Smooth muscle cell (in vitro differentiated cells): ENCODE measurements around the gene EGFR. TPM values are rescaled to one million over a fixed set of nuclear protein-coding genes. Genes with fewer than 3 reads are reported as not detected.

ENCODE experiments used
- DNase-seq: peaks from one replicate; lab custom pipeline; 2025; ENCODE audit not compliant: unreplicated experiment; lab: John Stamatoyannopoulos, UW
- H2AFZ ChIP-seq: fragments of 200-600 bp; sonication (generic); 2 replicates; pipeline ENCODE4 v1.6.0; 2016; ENCODE audit warnings: antibody characterized with exemption, low read depth, mild to moderate bottlenecking
- H3F3A ChIP-seq: fragments of 200-600 bp; sonication (generic); 2 replicates; pipeline ENCODE4 v1.6.0; 2017; ENCODE audit warnings: antibody characterized with exemption, low read depth
- H3K27ac ChIP-seq: fragments of 200-600 bp; sonication (generic); 2 replicates; pipeline ENCODE4 v1.5.1; 2016; ENCODE audit warnings: low read depth, mild to moderate bottlenecking
- H3K27me3 ChIP-seq: fragments of 200-600 bp; sonication (generic); 2 replicates; pipeline ENCODE4 v1.6.1; 2016; ENCODE audit warnings: low read depth, mild to moderate bottlenecking
- H3K36me3 ChIP-seq: fragments of 200-600 bp; sonication (generic); 2 replicates; pipeline ENCODE4 v1.5.1; 2016; ENCODE audit warnings: low read depth
- H3K4me1 ChIP-seq: fragments of 200-600 bp; sonication (generic); 2 replicates; pipeline ENCODE4 v1.5.1; 2016; ENCODE audit warnings: low read depth
- H3K4me2 ChIP-seq: fragments of 200-600 bp; sonication (generic); 2 replicates; pipeline ENCODE4 v1.6.0; 2016; ENCODE audit warnings: mild to moderate bottlenecking
- H3K4me3 ChIP-seq: fragments of 200-600 bp; sonication (generic); 2 replicates; pipeline ENCODE4 v1.5.1; 2016; ENCODE audit warnings: mild to moderate bottlenecking
- H3K79me2 ChIP-seq: fragments of 200-600 bp; sonication (generic); 2 replicates; pipeline ENCODE4 v1.6.0; 2016; ENCODE audit warnings: low read depth, mild to moderate bottlenecking
- H3K9ac ChIP-seq: fragments of 200-600 bp; sonication (generic); 2 replicates; pipeline ENCODE4 v1.6.0; 2016; ENCODE audit warnings: low read depth
- H3K9me3 ChIP-seq: fragments of 200-600 bp; sonication (generic); replicated peaks from 2 replicates; pipeline ENCODE4 v1.5.1; 2016; ENCODE audit warnings: low read depth
- H4K20me1 ChIP-seq: fragments of 200-600 bp; sonication (generic); 2 replicates; pipeline ENCODE4 v1.6.0; 2016; ENCODE audit warnings: low read depth
- WGBS: methylation state at CpG from one replicate; pipeline ENCODE4 v1.1.7; 2016; ENCODE audit warnings: low lambda C conversion rate; 5-methylcytosine and 5-hydroxymethylcytosine counted together
- polyA plus RNA-seq: library from polyadenylated mRNA; unstranded; fragments of >200 nt; fragmentation: Nextera tagmentation; extraction: Ambion mirVana; gene quantifications from 2 replicates; pipeline ENCODE4 v1.2.1, GENCODE V29; 2016
- total RNA-seq: library from RNA; depleted of rRNA; stranded (reverse); fragments of >200 nt; gene quantifications from 2 replicates; pipeline ENCODE4 v1.2.3, GENCODE V29; 2014
- TF ChIP-seq, protein P1 (sequence below): fragments of 200-600 bp; sonication (generic); IDR thresholded peaks from 2 replicates; pipeline ENCODE4 v1.5.1; 2017; ENCODE audit warnings: borderline replicate concordance, mild to moderate bottlenecking, antibody characterized with exemption; ENCODE audit not compliant: insufficient read depth, poor library complexity, severe bottlenecking

Gene EGFR
- total and polyA plus RNA-seq, 2 experiments from 2014 or later, result 9.0 to 31.1 TPM

DNA sequence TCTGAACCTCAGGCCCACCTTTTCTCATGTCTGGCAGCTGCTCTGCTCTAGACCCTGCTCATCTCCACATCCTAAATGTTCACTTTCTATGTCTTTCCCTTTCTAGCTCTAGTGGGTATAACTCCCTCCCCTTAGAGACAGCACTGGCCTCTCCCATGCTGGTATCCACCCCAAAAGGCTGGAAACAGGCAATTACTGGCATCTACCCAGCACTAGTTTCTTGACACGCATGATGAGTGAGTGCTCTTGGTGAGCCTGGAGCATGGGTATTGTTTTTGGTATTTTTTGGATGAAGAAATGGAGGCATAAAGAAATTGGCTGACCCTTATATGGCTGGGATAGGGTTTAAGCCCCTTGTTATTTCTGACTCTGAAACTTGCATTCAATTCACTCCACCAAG is 156.0 kb downstream of the EGFR start:
- Histone ChIP-seq H3K9me3 (no peaks in the 10 kb centered on the region), H3K4me3 (no peak overlapping the region), H3K27ac (no peak overlapping the region), H2AFZ (no peak overlapping the region), H4K20me1 (no peaks in the 10 kb centered on the region), H3K36me3 (peaks cover 4% of the 10 kb centered on the region), H3K9ac (no peak overlapping the region), H3K79me2 (no peaks in the 10 kb centered on the region), H3K4me1 (no peaks in the 10 kb centered on the region), H3K27me3 (no peaks in the 10 kb centered on the region), H3F3A (peaks cover 6% of the 10 kb centered on the region), H3K4me2 (no peak overlapping the region)
- TF ChIP-seq, protein P1, sequence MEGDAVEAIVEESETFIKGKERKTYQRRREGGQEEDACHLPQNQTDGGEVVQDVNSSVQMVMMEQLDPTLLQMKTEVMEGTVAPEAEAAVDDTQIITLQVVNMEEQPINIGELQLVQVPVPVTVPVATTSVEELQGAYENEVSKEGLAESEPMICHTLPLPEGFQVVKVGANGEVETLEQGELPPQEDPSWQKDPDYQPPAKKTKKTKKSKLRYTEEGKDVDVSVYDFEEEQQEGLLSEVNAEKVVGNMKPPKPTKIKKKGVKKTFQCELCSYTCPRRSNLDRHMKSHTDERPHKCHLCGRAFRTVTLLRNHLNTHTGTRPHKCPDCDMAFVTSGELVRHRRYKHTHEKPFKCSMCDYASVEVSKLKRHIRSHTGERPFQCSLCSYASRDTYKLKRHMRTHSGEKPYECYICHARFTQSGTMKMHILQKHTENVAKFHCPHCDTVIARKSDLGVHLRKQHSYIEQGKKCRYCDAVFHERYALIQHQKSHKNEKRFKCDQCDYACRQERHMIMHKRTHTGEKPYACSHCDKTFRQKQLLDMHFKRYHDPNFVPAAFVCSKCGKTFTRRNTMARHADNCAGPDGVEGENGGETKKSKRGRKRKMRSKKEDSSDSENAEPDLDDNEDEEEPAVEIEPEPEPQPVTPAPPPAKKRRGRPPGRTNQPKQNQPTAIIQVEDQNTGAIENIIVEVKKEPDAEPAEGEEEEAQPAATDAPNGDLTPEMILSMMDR, result no peak
- DNase-seq, result no peak
- WGBS, result 94% methylated on average over 1 of the region's 1 CpG

DNA sequence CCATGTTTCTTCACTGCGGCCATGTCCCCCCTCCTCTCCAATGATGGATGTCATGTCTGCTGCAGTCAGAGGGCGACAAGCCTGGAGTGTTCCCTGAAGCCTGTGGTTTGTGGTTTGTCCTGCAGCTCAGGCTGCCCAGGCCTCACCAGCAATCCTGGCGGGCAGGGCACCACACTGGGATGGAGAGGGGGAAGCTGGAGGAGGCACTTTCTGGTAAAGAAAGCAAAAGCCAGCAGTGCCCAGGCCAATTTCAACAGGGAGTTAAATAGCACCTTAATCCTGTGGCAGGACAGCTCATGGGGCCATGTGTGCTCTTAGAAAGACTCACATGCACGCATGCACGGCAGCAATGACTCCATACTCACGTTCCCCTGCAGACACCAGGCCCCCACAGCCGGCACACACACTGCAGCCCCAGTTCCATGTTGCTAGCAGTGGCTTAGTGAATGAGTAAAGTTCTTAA is 158.3 kb downstream of the EGFR start:
- Histone ChIP-seq H4K20me1 (no peaks in the 10 kb centered on the region), H3K4me1 (no peaks in the 10 kb centered on the region), H3K36me3 (peaks cover 4% of the 10 kb centered on the region), H3F3A (peaks cover 3% of the 10 kb centered on the region), H2AFZ (no peak overlapping the region), H3K79me2 (no peaks in the 10 kb centered on the region), H3K4me2 (peak overlapping the region; percentile 62), H3K27me3 (no peaks in the 10 kb centered on the region), H3K27ac (peak overlapping the region; percentile 61), H3K9me3 (no peaks in the 10 kb centered on the region), H3K4me3 (no peak overlapping the region), H3K9ac (no peak overlapping the region)
- TF ChIP-seq, protein P1, result no peak
- WGBS, result 27% methylated on average over 7 of the region's 7 CpGs
- no peak for DNase-seq

DNA sequence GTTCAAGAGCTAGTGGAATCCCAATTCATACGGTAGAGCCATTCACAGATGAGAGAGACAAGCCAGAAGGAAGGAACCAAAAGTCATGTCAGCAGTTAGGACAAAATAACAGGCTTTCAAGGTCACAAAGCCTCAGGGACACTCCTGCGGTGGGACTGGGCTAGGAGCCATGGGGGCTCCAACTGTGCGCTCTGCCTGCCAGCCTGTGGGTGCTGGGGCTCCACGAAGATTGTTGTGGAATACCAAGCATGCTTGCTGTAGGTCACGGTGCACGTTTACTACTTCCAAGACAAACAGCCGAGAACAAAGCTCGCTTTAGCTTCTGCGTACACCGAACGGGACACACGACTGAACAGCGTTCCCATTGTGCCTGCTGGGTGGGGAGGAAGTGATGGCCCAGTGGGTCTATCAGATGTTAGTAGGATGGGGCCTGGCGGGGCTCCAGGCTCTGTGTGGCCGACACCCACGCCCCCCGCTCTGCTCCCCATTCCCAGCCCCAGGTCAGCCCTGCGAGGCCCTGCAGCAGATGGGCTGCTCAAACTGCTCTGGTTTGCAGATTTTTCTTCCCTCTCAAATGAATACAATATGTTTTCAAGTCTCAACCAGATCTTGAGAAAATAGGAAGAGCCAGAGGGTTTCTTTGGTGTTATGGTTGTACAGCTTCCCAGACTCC is 158.9 kb downstream of the EGFR start:
- Histone ChIP-seq H3K36me3 (peaks cover 4% of the 10 kb centered on the region), H4K20me1 (no peaks in the 10 kb centered on the region), H3K27ac (peak overlapping the region; percentile 61), H3K4me2 (peak overlapping the region; percentile 62), H3K4me3 (no peak overlapping the region), H3K79me2 (no peaks in the 10 kb centered on the region), H3K9me3 (no peaks in the 10 kb centered on the region), H3F3A (peaks cover 3% of the 10 kb centered on the region), H2AFZ (no peak overlapping the region), H3K9ac (peak overlapping the region; percentile 3), H3K4me1 (no peaks in the 10 kb centered on the region), H3K27me3 (no peaks in the 10 kb centered on the region)
- 91% methylated on average over 18 of the region's 18 CpGs for WGBS
- TF ChIP-seq, protein P1, result no peak
- no peak for DNase-seq
